Astrocyte (in vitro differentiated cells and primary cell): ENCODE results near the gene KRTAP29-1. TPM values are rescaled to one million over a fixed set of nuclear protein-coding genes. Genes with fewer than 3 reads are reported as not detected.

Experiments used
- DNase-seq: peaks from one replicate; pipeline ENCODE4 v3.0.0-alpha.2; 2010; ENCODE audit warnings: low read depth
- FAIRE-seq: peaks from 2 replicates; lab custom pipeline; 2011; peaks lifted over from hg19 to GRCh38; lab: Jason Lieb, UNC
- H2AFZ ChIP-seq: 2 replicates; pipeline ENCODE4 v1.6.0; 2012; ENCODE audit warnings: low read depth, low read length, inconsistent platforms
- H3K27ac ChIP-seq: 2 replicates; pipeline ENCODE4 v1.5.1; 2011; ENCODE audit warnings: low read depth, low read length, inconsistent platforms
- H3K27me3 ChIP-seq: 2 replicates; pipeline ENCODE4 v1.6.0; 2011; ENCODE audit warnings: low read length, inconsistent platforms; ENCODE audit not compliant: insufficient read depth
- H3K36me3 ChIP-seq: 2 replicates; pipeline ENCODE4 v1.5.1; 2011; ENCODE audit warnings: low read length, inconsistent platforms; ENCODE audit not compliant: insufficient read depth
- H3K4me1 ChIP-seq: 2 replicates; pipeline ENCODE4 v1.5.1; 2011; ENCODE audit warnings: low read length, inconsistent platforms; ENCODE audit not compliant: insufficient read depth
- H3K4me2 ChIP-seq: 2 replicates; pipeline ENCODE4 v1.6.0; 2012; ENCODE audit warnings: low read length, inconsistent platforms
- H3K4me3 ChIP-seq: 2 replicates; pipeline ENCODE4 v1.5.1; 2011; ENCODE audit warnings: low read depth, mild to moderate bottlenecking, low read length, inconsistent platforms; ENCODE audit not compliant: insufficient read depth
- H3K79me2 ChIP-seq: 2 replicates; pipeline ENCODE4 v1.6.0; 2012; ENCODE audit warnings: mild to moderate bottlenecking, low read length, inconsistent platforms; ENCODE audit not compliant: insufficient read depth
- H3K9ac ChIP-seq: 2 replicates; pipeline ENCODE4 v1.6.0; 2012; ENCODE audit warnings: mild to moderate bottlenecking, low read length, inconsistent platforms
- H3K9me3 ChIP-seq: 2 replicates; pipeline ENCODE4 v1.5.1; 2012; ENCODE audit warnings: low read depth, mild to moderate bottlenecking, low read length, inconsistent platforms; ENCODE audit not compliant: insufficient read depth
- H4K20me1 ChIP-seq: 2 replicates; pipeline ENCODE4 v1.6.0; 2012; ENCODE audit warnings: low read length, inconsistent platforms; ENCODE audit not compliant: insufficient read depth
- H3K27ac Mint-ChIP-seq: one replicate; pipeline ENCODE4 v1.8.0; 2021; ENCODE audit warnings: mild to moderate bottlenecking, mixed read lengths; ENCODE audit not compliant: unreplicated experiment
- H3K27me3 Mint-ChIP-seq: one replicate; pipeline ENCODE4 v1.8.0; 2021; ENCODE audit warnings: low read depth, mixed read lengths; ENCODE audit not compliant: unreplicated experiment
- H3K36me3 Mint-ChIP-seq: one replicate; pipeline ENCODE4 v1.8.0; 2021; ENCODE audit warnings: low read depth, mixed read lengths; ENCODE audit not compliant: unreplicated experiment
- H3K4me1 Mint-ChIP-seq: one replicate; pipeline ENCODE4 v1.8.0; 2021; ENCODE audit warnings: low read depth, mixed read lengths; ENCODE audit not compliant: unreplicated experiment
- H3K4me3 Mint-ChIP-seq: one replicate; pipeline ENCODE4 v1.8.0; 2021; ENCODE audit warnings: mild to moderate bottlenecking, moderate library complexity, mixed read lengths; ENCODE audit not compliant: unreplicated experiment
- H3K9me3 Mint-ChIP-seq: one replicate; pipeline ENCODE4 v1.8.0; 2021; ENCODE audit warnings: mild to moderate bottlenecking, mixed read lengths; ENCODE audit not compliant: unreplicated experiment
- EZH2 ChIP-seq: IDR thresholded peaks from 2 replicates; pipeline ENCODE4 v1.6.1; 2012; ENCODE audit warnings: mild to moderate bottlenecking, low read length, inconsistent platforms; ENCODE audit not compliant: insufficient read depth
- total RNA-seq: library from RNA; stranded (reverse); gene quantifications from 2 replicates; pipeline ENCODE4 v1.2.1, GENCODE V29; 2021
- TF ChIP-seq, protein P1 (sequence below): IDR thresholded peaks from 2 replicates; pipeline ENCODE4 v1.5.1; 2011; ENCODE audit warnings: low read depth, mild to moderate bottlenecking, inconsistent platforms, low read length, moderate library complexity; ENCODE audit not compliant: insufficient read depth

Gene KRTAP29-1
- total RNA-seq, 1 donor from 2014 or later, result not detected

GRCh38 chr17:41322094-41322902 is 19.6 kb upstream of the KRTAP29-1 start:
- FAIRE-seq (peak; percentile 73), DNase-seq (peak; percentile 55)

DNA sequence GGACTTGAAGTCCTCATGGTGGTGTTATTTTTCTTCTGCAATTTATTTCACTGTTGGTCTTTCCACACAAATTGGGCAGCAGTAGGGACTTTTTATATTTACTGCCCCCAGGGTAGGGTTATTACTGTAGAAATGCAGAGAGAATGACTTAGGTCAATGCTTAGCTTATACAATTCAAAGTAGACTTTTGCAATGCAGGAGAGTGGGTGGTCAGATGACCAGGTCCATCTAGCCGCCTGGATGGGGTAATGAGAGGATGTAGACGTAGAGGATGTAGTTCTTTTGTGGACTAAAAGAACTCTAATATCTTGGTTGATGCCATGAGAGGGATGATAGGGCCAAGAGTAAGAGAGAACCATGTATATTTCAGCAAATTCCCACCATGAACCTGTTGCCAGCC is 15.6 kb upstream of the KRTAP29-1 start:
- Histone ChIP-seq H3K27me3 (no peaks in the 10 kb centered on the region), H3K79me2 (no peaks in the 10 kb centered on the region), H3K4me3 (no peak overlapping the region), H3K4me1 (no peaks in the 10 kb centered on the region), H2AFZ (no peak overlapping the region), H4K20me1 (no peaks in the 10 kb centered on the region), H3K9ac (no peak overlapping the region), H3K36me3 (no peaks in the 10 kb centered on the region), H3K27ac (no peak overlapping the region), H3K9me3 (no peaks in the 10 kb centered on the region), H3K4me2 (no peak overlapping the region)
- peaks cover 9% of the 10 kb centered on the region for H3K9me3 Mint-ChIP-seq
- H3K27ac Mint-ChIP-seq, result no peak overlapping the region
- H3K27me3 Mint-ChIP-seq, result peaks cover 15% of the 10 kb centered on the region
- no peak overlapping the region for H3K4me3 Mint-ChIP-seq
- H3K4me1 Mint-ChIP-seq, result no peaks in the 10 kb centered on the region
- DNase-seq (no peak), FAIRE-seq (no peak)
- H3K36me3 Mint-ChIP-seq, result peaks cover 3% of the 10 kb centered on the region
- TF ChIP-seq EZH2, result no peak
- TF ChIP-seq, protein P1, sequence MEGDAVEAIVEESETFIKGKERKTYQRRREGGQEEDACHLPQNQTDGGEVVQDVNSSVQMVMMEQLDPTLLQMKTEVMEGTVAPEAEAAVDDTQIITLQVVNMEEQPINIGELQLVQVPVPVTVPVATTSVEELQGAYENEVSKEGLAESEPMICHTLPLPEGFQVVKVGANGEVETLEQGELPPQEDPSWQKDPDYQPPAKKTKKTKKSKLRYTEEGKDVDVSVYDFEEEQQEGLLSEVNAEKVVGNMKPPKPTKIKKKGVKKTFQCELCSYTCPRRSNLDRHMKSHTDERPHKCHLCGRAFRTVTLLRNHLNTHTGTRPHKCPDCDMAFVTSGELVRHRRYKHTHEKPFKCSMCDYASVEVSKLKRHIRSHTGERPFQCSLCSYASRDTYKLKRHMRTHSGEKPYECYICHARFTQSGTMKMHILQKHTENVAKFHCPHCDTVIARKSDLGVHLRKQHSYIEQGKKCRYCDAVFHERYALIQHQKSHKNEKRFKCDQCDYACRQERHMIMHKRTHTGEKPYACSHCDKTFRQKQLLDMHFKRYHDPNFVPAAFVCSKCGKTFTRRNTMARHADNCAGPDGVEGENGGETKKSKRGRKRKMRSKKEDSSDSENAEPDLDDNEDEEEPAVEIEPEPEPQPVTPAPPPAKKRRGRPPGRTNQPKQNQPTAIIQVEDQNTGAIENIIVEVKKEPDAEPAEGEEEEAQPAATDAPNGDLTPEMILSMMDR, result no peak

More at GRCh38 chr17:41322094-41322902, 19.6 kb upstream of the KRTAP29-1 start:
- no peak overlapping the region for H3K27ac ChIP-seq
- H3K4me1 ChIP-seq, result no peaks in the 10 kb centered on the region
- no peak overlapping the region for H3K27ac Mint-ChIP-seq
- H3K4me2 ChIP-seq, result no peak overlapping the region
- no peaks in the 10 kb centered on the region for H3K4me1 Mint-ChIP-seq
- H3K9me3 ChIP-seq, result no peaks in the 10 kb centered on the region
- H3K4me3 Mint-ChIP-seq, result no peak overlapping the region
- H3K27me3 Mint-ChIP-seq, result peaks cover 2% of the 10 kb centered on the region
- H2AFZ ChIP-seq, result peak overlapping the region; percentile 19
- TF ChIP-seq, protein P1, result peak; percentile 97
- TF ChIP-seq EZH2, result no peak
- no peaks in the 10 kb centered on the region for H3K36me3 ChIP-seq
- no peaks in the 10 kb centered on the region for H3K79me2 ChIP-seq
- H3K9ac ChIP-seq, result no peak overlapping the region
- peaks cover 9% of the 10 kb centered on the region for H3K9me3 Mint-ChIP-seq
- H3K4me3 ChIP-seq, result no peak overlapping the region
- peaks cover 3% of the 10 kb centered on the region for H3K36me3 Mint-ChIP-seq
- no peaks in the 10 kb centered on the region for H4K20me1 ChIP-seq
- H3K27me3 ChIP-seq, result no peaks in the 10 kb centered on the region
